ENCODE results near the gene DCTD.

The DCTD gene

DNA sequence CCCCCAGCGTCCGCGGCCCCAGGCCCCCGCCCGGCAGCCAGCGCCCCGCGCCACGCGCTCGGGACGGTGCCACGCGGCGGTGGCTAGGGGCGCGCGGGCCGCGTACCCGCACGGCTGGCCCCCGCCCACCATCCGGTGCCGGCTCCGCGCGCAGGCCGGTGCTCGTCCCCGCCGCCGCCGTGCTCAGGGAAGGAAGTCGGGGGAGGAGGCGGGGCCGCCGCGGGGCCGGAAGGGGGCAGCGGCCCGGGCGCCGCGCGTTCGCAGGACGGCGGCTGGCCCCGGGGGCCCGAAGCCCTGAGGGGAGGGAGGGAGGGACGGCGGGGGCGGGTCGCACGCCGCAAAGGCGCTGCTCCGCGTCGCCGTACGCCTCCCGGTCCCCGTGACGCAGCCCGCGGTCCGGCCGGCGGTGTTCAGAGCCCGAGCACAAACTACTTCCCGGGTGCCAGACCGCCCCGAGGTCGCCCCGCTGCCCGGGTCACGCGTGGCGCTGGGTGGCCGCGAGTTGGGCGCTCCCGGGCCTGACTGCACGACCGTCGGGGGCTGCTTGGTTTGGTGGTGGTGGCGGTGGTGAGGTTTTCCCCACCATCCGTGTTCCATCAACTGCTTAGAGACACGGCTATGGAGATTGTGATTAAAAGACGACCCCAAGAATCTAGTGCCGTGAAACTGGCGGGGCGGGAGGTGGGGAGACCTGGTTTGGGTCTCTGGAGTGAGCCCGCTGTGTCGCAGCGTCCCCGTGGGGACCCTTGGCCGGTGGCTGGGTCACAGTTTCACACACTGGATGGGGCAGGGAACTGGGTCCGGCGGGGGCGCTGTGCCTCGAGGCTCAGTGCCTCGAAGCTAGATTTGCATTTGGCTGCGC, at the start of gene DCTD:
TSS of gene DCTD (minus strand) at position 205 of the 862 bp plus-strand sequence. CDS start 1,818 bp downstream, outside the sequence.
- DNase-seq (ENCODE audit: low read depth): peak; percentile 76

DNA sequence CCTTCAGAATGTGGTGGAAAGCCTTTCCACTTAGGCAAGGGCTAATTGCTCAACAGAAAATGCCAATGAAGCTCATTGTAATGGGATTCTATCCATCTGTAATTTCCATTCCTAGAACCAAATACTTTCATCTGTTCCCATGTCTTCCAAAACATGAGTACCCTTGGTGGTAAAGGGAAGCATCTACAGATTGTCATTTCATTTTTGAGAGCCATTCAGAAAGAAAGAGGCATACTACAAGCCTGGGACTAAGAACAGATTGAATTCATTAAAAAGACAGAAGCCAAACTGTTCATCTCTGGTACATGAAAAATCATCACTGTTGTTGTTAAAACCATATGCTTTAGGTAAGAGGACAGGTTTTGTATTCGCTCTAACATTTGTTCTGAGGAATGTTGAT, 43.6 kb upstream of the DCTD start:
- DNase-seq (ENCODE audit: low read depth): no peak

GRCh38 chr4:182960228-182960627, 43.0 kb upstream of the DCTD start:
- no peak for DNase-seq (ENCODE audit: low read depth)

DNA sequence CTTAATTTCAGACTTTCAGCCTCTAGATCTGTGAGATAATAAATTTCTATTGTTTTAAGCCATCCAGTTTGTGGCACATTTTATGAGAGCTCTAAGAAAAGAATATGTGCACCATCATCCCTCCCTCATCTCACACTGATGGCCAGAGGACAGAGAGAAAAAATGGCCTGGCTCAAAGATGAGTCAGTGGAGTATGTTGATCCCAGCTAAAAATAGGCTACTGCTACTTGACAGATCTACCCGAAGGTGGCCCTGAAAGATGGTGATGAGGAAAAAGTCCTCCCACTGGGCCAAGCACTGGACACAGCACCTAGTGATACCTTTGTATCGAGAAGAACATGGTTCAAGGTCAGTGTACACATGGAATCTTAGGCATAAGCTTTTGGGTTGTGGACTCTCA, 38.2 kb upstream of the DCTD start:
- DNase-seq (ENCODE audit: low read depth): no peak

DNA sequence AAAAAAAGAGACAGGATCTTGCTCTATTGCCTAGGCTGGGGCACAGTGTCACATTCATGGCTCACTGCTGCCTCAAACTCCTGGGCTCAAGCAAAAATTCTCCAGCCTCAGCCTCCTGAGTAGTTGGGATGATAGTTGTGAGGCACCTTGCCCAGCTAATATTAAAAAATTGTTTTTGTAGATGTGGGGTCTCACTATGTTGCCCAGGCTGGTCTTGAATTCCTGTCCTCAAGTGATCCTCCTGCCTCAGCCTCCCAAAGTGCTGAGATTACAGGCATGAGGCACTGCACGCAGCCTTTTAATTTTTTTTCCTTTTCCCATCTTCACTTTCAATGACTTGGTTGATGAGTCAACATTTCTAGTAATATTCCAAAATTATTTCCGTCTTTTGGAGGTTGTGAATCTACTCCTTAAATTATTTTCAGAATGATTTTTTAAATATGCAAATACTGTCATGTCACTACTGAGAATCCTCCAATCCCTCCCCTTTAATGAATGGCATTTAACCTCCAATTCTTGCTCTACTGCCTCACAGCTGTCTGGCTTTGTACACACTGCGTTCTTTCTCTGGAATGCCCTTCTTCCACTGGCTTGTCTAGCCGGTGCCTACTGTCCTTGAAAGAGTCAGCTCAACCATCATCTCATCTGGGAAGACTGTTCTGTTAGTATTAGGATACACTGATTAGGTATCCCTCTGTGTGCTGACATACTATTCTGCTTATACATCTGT, 27.5 kb upstream of the DCTD start:
- no peak for DNase-seq (ENCODE audit: low read depth)

DNA sequence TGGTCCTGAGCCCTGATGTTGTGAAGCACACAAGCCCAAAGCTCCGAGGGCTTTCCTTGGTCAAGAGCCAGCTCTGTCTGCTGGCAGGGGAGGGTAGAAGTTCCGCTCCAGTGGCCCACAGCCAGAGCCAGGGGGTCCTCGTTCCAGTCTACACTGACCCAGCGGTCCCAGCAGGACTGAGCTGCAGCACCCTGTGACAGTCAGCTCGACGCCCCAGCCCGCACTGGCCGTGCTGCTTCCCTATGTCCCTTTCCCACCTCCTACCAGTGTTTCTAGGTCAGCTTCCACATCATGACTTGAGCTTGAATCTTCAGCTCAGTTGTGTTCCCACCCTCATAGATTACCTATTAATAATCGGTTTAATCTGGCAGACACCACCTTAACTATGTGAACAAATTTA, 22.5 kb upstream of the DCTD start:
- DNase-seq (ENCODE audit: low read depth): no peak

DNA sequence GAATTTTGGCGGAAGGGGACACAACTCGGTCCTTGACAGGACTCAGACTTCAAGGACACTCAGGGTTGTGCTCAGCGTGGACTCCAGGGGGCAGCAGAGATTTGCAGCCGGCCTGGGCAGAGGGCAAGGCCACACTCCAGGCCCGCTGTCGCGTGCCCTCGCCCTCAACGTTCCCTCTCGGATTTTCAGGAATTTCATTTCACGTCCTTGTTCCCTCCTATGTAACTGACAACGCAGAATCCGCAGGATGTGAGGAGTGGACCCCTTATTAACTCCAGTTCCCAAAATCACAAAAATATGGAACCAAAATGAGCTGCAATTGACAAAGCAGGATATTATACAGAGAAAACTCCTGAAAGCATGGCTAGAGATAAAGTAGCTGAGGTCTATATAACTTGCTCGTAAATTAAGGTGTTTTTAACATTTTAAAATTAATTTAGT, 21.0 kb upstream of the DCTD start:
- peak; percentile 32 for DNase-seq (ENCODE audit: low read depth)

GRCh38 chr4:182937268-182938204, 20.4 kb upstream of the DCTD start:
- DNase-seq (ENCODE audit: low read depth): no peak

GRCh38 chr4:182932651-182933050, 15.5 kb upstream of the DCTD start:
- no peak for DNase-seq (ENCODE audit: low read depth)

DNA sequence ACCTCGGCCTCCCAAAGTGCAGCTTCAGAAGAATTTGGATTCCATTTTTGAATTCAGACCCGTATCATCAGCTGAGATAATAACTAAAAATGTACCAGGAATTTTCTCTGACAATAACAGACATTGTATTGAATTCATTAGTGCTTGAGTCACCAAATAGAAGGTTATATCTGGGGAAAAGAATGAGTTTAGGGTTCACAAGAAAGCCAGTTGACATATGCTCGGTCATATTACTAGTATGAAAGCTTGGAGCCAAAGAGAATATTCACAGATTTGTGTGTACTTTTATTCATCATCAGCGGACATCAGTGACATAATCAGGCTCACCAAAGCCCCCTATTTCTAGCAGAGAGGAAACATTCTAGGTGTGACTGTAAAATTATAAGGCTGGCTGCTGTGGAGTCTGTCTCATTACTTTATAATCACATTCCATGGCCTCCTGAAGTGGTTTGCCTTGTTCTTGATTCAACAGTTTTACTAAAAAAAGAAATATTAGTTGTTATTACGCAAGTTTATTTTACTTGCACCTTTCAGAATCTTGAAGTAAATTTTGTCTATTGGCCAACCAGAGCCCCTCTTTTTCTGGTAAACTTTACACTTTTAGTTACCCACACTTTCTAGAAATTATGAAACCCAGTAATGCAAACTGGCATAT, 14.6 kb upstream of the DCTD start:
- no peak for DNase-seq (ENCODE audit: low read depth)

DNA sequence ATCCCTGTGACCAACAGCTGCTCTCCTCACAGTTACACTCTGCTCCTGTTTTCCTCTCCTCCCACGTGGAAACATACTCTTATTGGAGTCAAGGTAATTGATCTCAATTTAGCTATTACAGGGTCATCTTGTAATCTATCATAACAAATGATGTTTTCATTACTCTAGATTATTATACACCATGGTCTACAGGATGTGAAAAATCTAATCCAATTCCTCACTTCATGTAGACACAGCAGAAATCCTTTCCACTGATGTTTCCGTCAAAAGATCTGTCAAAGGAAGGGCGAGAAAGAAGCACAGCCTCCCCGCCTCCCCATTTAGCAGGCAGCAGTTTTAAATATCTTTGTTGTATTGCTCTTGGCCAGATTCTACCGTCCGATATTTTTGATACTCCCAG, 13.7 kb upstream of the DCTD start:
- DNase-seq (ENCODE audit: low read depth): no peak

DNA sequence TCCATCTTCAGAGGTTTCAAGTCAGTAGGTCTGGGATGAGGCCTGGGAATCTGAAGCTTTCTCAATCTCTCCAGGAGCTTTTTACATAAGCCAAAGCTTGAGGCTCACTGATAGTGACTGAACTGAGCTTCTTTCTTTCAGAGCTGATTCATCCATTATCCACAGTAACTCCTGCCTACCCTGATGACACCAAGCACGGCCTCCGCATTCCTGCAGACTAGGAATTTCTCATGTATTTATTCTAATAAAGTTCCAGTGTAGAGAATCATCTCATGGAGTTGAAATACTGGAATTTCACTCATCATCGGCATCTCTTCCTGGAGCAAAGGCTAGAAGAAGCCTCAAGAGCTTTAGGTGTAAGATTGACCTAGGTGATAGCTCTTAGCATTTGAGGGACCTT, 12.1 kb upstream of the DCTD start:
- DNase-seq (ENCODE audit: low read depth): no peak

DNA sequence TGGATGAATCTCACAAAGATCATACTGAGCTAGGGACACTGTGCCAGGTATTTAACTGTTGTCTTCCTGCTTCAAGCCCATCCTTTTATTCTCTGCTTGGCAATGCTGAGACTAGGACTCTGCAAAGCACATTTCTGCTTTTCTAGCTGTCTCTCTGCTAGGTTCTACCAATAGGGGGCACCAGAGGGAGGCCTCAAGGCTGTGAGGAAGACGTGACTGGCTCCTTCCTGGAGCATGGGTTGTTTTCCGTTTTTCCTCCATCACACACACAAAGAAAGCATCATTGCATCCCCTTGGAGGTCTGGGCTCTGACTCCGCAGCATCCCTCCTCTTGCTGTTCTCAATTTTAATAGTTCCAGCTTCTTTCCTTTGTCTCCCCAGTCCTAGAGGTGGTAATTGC, 10.9 kb upstream of the DCTD start:
- no peak for DNase-seq (ENCODE audit: low read depth)

- DNase-seq (ENCODE audit: low read depth): no peak
Measured at GRCh38 chr4:182927505-182927904, 10.3 kb upstream of the DCTD start.

DNA sequence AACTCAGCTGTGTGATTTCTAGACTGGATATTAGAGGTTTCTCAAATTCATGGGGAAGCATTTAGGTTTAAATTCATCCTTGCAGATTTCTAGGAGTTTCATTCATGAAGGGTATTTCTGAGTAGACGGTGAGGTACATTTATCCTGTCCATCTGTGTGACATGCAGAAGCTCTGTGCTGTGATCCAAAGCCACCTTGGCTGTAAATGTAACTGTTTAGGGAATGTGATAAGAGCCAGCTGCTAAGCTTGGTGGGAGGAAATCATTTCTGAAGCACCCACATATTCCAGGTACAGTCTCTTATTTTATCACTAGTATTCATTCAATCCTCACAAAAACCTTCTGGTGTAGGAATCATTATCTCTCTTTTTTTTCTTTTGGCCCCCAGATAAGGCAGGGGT, 8.7 kb upstream of the DCTD start:
- no peak for DNase-seq (ENCODE audit: low read depth)

DNA sequence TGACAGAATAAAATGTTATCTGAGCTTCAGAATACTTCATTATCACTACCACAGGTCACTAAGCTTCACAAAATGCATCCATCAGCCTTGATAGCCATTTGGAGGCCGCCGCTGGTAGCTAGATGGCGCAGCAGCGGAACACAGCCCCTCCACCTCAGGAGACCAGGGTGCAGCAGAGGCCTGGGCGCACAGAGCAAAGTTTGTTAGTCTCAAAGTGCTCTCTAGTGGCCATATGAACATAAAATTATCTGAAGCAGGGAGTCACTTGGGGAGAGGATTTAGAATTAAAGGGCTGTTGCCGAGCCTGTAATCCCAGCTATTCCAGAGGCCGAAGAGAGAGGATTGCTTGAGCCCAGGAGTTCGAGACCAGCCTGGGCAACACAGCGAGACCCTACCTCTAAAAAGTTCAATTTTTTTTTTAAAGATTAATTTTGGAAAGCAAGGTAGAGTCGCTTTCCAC, 8.1 kb upstream of the DCTD start:
- peak; percentile 27 for DNase-seq (ENCODE audit: low read depth)

- no peak for DNase-seq (ENCODE audit: low read depth)
Measured at GRCh38 chr4:182924497-182924896, 7.3 kb upstream of the DCTD start.

GRCh38 chr4:182923796-182924340, 6.7 kb upstream of the DCTD start:
- DNase-seq (ENCODE audit: low read depth): no peak

GRCh38 chr4:182923366-182923765, 6.2 kb upstream of the DCTD start:
- DNase-seq (ENCODE audit: low read depth): no peak

DNA sequence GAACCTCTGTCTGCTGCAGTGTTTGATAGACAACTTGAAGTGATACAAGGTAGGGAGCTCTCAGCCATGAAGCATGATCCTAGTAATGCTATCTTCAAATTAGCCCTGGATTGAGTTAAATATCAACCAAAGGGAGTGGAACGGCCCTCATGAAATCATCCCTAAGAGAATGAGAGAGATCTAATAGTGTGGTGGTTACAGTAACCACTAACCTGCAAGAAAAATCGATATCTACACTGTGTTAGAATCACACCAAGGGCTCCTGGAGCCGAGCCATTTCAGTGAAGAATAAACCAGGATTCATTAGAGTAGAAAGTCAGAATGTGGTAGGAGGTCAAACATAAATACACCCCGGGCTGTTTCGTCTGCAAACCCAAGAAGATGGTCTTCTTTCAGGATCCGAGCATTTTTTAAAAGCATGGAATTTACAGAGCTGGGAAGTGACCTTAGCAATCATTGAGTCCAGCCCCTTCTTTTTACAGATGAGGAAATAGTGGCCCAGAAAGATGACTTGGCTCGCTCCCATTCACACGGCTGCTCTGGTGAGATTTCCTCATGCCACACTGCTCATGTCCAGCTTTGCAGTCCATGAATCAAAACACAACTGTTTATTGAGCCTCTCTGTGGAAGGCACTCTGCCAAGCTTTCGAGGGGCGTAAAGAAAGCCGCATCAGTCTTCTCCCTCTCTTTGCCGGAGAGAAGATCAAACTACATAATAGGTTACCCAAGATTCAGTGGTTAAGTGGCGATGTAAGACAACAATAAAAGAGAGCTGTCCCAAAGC, 5.5 kb upstream of the DCTD start:
- no peak for DNase-seq (ENCODE audit: low read depth)

GRCh38 chr4:182921608-182922007, 4.4 kb upstream of the DCTD start:
- no peak for DNase-seq (ENCODE audit: low read depth)
